HepG2 (cell line): ENCODE results near the gene DSTN. TPM values are rescaled to one million over a fixed set of nuclear protein-coding genes. Genes with fewer than 3 reads are reported as not detected.

Experiments used
- AGO2 ChIP-seq: fragments of 200-400 bp; formaldehyde crosslinking; optimal IDR thresholded peaks from 2 replicates; pipeline ENCODE3; 2017; ENCODE audit warnings: mild to moderate bottlenecking, low read depth, low read length, moderate library complexity
- CBX5 ChIP-seq: sonication (generic); formaldehyde crosslinking; IDR thresholded peaks from 2 replicates; pipeline ENCODE4 v1.4.0; 2020; ENCODE audit warnings: missing genetic modification reagents, borderline replicate concordance
- FOXJ3 ChIP-seq: sonication (generic); formaldehyde crosslinking; IDR thresholded peaks from 2 replicates; pipeline ENCODE4 v1.4.0; 2020; ENCODE audit warnings: missing genetic modification reagents, mild to moderate bottlenecking, borderline replicate concordance
- KDM2A ChIP-seq: sonication (generic); formaldehyde crosslinking; IDR thresholded peaks from 2 replicates; pipeline ENCODE4 v1.4.0; 2020; ENCODE audit warnings: low read depth, missing genetic modification reagents, borderline replicate concordance
- KMT2B ChIP-seq: IDR thresholded peaks from 2 replicates; pipeline ENCODE4 v1.6.1; 2016; ENCODE audit warnings: missing genetic modification reagents, missing compliant biosample characterization
- MXI1 ChIP-seq: IDR thresholded peaks from 3 replicates; pipeline ENCODE4 v1.6.1; 2012; ENCODE audit warnings: low read depth, low read length, inconsistent platforms, borderline replicate concordance
- PATZ1 ChIP-seq: sonication (generic); formaldehyde crosslinking; IDR thresholded peaks from 2 replicates; pipeline ENCODE4 v1.4.0; 2020; ENCODE audit warnings: missing genetic modification reagents
- PHF21A ChIP-seq: sonication (generic); formaldehyde crosslinking; IDR thresholded peaks from 2 replicates; pipeline ENCODE4 v1.5.0; 2020; ENCODE audit warnings: mild to moderate bottlenecking, missing genetic modification reagents
- PRDM10 ChIP-seq: sonication (generic); formaldehyde crosslinking; IDR thresholded peaks from 2 replicates; pipeline ENCODE4 v1.4.0; 2020; ENCODE audit warnings: low read depth, missing genetic modification reagents
- RARA ChIP-seq: IDR thresholded peaks from 2 replicates; pipeline ENCODE4 v1.6.1; 2016; ENCODE audit warnings: missing genetic modification reagents, missing compliant biosample characterization
- SIX4 ChIP-seq: sonication (generic); formaldehyde crosslinking; IDR thresholded peaks from 2 replicates; pipeline ENCODE4 v1.4.0; 2020; ENCODE audit warnings: missing genetic modification reagents
- SMARCE1 ChIP-seq: fragments of 450-650 bp; IDR thresholded peaks from 2 replicates; pipeline ENCODE4 v1.6.1; 2017; ENCODE audit warnings: borderline replicate concordance
- TEAD3 ChIP-seq: optimal IDR thresholded peaks from 2 replicates; pipeline ENCODE3; 2016; ENCODE audit warnings: borderline replicate concordance
- ZFX ChIP-seq: sonication (generic); formaldehyde crosslinking; IDR thresholded peaks from 2 replicates; pipeline ENCODE4 v1.4.0; 2020; ENCODE audit warnings: mild to moderate bottlenecking, low read depth, missing genetic modification reagents, moderate library complexity
- ZNF136 ChIP-seq: sonication (generic); formaldehyde crosslinking; IDR thresholded peaks from 2 replicates; pipeline ENCODE4 v1.8.1; 2022; ENCODE audit warnings: low read depth, mild to moderate bottlenecking, moderate library complexity, missing genetic modification reagents
- ZNF282 ChIP-seq: fragments of 450-650 bp; IDR thresholded peaks from 2 replicates; pipeline ENCODE4 v1.6.1; 2018; ENCODE audit not compliant: partially characterized antibody
- ZNF343 ChIP-seq: sonication (generic); formaldehyde crosslinking; IDR thresholded peaks from 2 replicates; pipeline ENCODE4 v1.4.0; 2020; ENCODE audit warnings: mild to moderate bottlenecking, missing genetic modification reagents
- ZNF577 ChIP-seq: sonication (generic); formaldehyde crosslinking; IDR thresholded peaks from 2 replicates; pipeline ENCODE4 v1.4.0; 2020; ENCODE audit warnings: mild to moderate bottlenecking, low read depth, missing genetic modification reagents, borderline replicate concordance
- ZNF724P ChIP-seq: sonication (generic); formaldehyde crosslinking; IDR thresholded peaks from 2 replicates; pipeline ENCODE4 v1.8.0; 2022; ENCODE audit warnings: missing genetic modification reagents, borderline replicate concordance
- ZNF770 ChIP-seq: sonication (generic); formaldehyde crosslinking; IDR thresholded peaks from 2 replicates; pipeline ENCODE4 v1.5.0; 2020; ENCODE audit warnings: mild to moderate bottlenecking, missing genetic modification reagents
- polyA plus RNA-seq, 8 experiments: library from polyadenylated mRNA; depleted of rRNA in 3 of 8; stranded (reverse) in 7 of 8; unstranded in 1 of 8; fragments of >200 nt; fragmentation: Illumina TruSeq in 4 of 8; extraction: Trizol in 4 of 8; gene quantifications; 2 replicates each; pipeline versions ENCODE4 v1.2.1 to v1.2.3, GENCODE V29; 2011 to 2016; ENCODE audit warnings: low read depth in 4 of 8, missing spikeins in 1 of 8, mixed read lengths in 1 of 8; ENCODE audit not compliant: insufficient read depth in 1 of 8
- total RNA-seq, 5 experiments: library from RNA; depleted of rRNA; stranded (reverse); fragments of >200 nt; fragmentation: Illumina TruSeq; extraction: Trizol; gene quantifications; 2 replicates each; pipeline ENCODE4 v1.2.3, GENCODE V29; 2016; ENCODE audit warnings: low read depth in 1 of 5
- TF ChIP-seq, protein P1 (sequence below): sonication (generic); IDR thresholded peaks from 2 replicates; pipeline ENCODE4 v1.6.1; 2016; ENCODE audit warnings: low read depth, borderline replicate concordance

DSTN gene
- total and polyA plus RNA-seq, 2 of the 13 experiments (the other 11 are each of a cell fraction or from before 2014, with no cell fraction given): 27.6 to 106 TPM

DNA sequence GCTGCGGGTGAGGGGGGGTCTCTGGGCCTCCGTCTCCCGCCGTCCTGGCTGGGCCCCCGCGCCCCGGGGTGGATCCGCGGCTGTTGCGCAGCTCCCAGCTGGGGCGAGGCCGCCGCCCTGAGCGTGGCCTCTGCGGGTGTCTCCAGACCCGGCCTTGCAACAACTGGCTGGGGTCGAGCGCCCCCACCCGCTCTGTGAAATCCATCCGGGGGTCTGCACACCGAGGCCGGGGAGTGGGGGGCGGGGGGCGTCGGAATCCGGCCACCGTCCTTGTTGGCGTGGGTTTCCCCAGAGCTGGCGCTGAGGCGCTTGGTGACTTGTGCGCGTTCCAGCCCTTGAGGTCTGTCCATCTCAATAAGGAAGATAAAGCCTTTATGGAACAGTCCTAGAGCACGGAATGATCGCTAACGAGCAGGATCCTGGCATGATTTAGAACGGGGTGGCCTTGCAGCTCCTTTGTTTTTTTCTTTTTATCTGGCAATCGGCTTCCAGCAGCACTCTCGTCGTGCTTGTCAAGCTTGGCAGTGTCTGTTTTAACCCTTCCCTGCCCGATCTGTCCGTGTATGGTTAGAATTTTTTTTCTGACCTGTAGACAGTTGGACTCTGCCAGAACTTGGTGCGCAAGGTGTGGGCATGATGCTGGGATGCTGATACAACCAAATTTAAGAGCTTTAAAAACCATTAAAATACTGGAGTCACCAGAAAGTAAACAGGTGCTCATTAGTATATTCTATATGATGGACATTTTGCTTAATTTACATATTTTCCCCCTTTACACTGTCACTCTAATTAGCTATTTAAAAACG lies 675 bp downstream of the DSTN start (continued):
- TF ChIP-seq PATZ1 (CRISPR knock-in tag): peak; percentile 3; the same call in 1 of the 2 replicates
- 0 out of 2 replicates have a peak, but pooled peaks have one; percentile 11 for TF ChIP-seq ZNF136 (CRISPR knock-in tag)
- TF ChIP-seq, protein P1, sequence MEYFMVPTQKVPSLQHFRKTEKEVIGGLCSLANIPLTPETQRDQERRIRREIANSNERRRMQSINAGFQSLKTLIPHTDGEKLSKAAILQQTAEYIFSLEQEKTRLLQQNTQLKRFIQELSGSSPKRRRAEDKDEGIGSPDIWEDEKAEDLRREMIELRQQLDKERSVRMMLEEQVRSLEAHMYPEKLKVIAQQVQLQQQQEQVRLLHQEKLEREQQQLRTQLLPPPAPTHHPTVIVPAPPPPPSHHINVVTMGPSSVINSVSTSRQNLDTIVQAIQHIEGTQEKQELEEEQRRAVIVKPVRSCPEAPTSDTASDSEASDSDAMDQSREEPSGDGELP: peak; percentile 69; the same call in 1 of the 2 replicates
- TF ChIP-seq ZNF343 (CRISPR knock-in tag): no peak
- no peak for TF ChIP-seq FOXJ3 (CRISPR knock-in tag)
- no peak for TF ChIP-seq ZNF724P (CRISPR knock-in tag)
- no peak for TF ChIP-seq KDM2A (CRISPR knock-in tag)
- TF ChIP-seq CBX5 (CRISPR knock-in tag): no peak
- no peak; the same call in 2 of the 3 replicates for TF ChIP-seq MXI1
- no peak for TF ChIP-seq ZNF577
- peak; percentile 66 for TF ChIP-seq AGO2
- peak; percentile 85 for TF ChIP-seq ZFX (CRISPR knock-in tag)
- no peak for TF ChIP-seq ZNF282
- no peak for TF ChIP-seq SIX4 (CRISPR knock-in tag)
- TF ChIP-seq KMT2B (CRISPR knock-in tag): peak; percentile 12
- no peak for TF ChIP-seq RARA
- peak; percentile 40; the same call in 1 of the 2 replicates for TF ChIP-seq PHF21A (CRISPR knock-in tag)
- TF ChIP-seq TEAD3 (CRISPR knock-in tag): peak; percentile 3
- TF ChIP-seq ZNF770 (CRISPR knock-in tag): peak; percentile 77; the same call in 1 of the 2 replicates
- no peak for TF ChIP-seq SMARCE1
- TF ChIP-seq PRDM10 (CRISPR knock-in tag): no peak; the same call in 1 of the 2 replicates
